Measurements from ENCODE around the gene FASTKD2.

Gene FASTKD2

GRCh38 chr2:206833291-206833690 lies 67.9 kb downstream of the FASTKD2 start:
- no peak for DNase-seq (ENCODE audit: low read depth in 2 of 2, low spot score in 1 of 2)

DNA sequence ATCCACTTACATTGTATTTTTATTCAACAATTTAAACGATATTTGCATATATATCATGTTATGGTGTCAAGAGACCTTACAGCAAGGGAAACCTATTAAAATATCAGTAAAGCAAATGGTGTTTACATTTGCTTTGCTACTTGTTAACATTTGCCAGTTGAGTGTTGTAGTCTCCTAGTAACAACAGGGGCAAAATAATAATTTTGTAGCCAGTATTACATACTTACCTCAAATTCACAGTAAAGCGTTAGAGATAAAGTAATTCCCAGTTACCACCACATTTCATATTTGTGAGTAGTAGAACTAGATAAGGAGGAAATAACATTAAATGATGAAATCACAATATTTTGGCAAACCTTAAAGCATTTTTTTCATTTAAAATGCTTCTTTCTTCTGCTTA lies 71.3 kb downstream of the FASTKD2 start:
- no peak for DNase-seq (ENCODE audit: low read depth in 2 of 2, low spot score in 1 of 2)

DNA sequence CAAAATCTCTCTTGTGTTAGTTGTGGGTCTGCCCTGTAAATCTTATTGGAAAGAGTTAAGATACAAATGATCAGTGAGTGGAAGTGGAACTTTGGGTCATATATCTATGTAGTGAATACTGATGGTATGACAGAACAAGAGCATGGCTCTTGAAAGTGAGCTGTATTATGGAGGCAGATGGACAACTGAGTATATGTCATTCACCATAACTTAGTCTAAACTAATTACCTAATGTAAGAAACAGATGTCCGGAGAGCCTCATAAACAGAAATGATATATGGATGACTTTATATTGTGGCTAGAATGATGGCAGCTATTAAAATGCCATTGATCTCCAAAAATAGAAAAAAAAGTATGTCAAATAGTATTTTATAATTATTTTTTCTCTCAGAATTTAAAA lies 72.4 kb downstream of the FASTKD2 start:
- no peak for DNase-seq (ENCODE audit: low read depth in 2 of 2, low spot score in 1 of 2)

GRCh38 chr2:206838690-206839089 lies 73.3 kb downstream of the FASTKD2 start:
- no peak for DNase-seq (ENCODE audit: low read depth in 2 of 2, low spot score in 1 of 2)

- DNase-seq (ENCODE audit: low read depth in 2 of 2, low spot score in 1 of 2) = no peak
Observed at GRCh38 chr2:206840999-206841398, 75.6 kb downstream of the FASTKD2 start.

Measured in stimulated activated CD8-positive, alpha-beta memory T cell treated with anti-CD3 and anti-CD28 coated beads, Interleukin-4, amount 100 ng/mL, for 1 hour (primary cell).